HG02642 (cell line): ENCODE data around the gene ZSCAN22.
"Not testable (repeated sequence)": the region's sequence is repeated elsewhere in the genome, so short reads cannot be mapped to it uniquely, and the experiment has no call there.

ENCODE experiments used
- ATAC-seq: cut with Tn5 transposase; IDR thresholded peaks from one replicate; pipeline ENCODE4 v1.9.1; 2021; ENCODE audit warnings: mild to moderate bottlenecking; ENCODE audit not compliant: unreplicated experiment, poor library complexity

Gene ZSCAN22

GRCh38 chr19:58317476-58318072 is 9.2 kb upstream of the ZSCAN22 start:
- no peak for ATAC-seq

GRCh38 chr19:58318297-58318696 is 8.5 kb upstream of the ZSCAN22 start:
- no peak for ATAC-seq

- ATAC-seq: no peak
Observed at GRCh38 chr19:58319241-58319640, 7.6 kb upstream of the ZSCAN22 start.

GRCh38 chr19:58325311-58326022 is 1.3 kb upstream of the ZSCAN22 start:
- ATAC-seq: no peak

GRCh38 chr19:58326501-58326913 is 287 bp upstream of the ZSCAN22 start:
- peak; percentile 1 for ATAC-seq

GRCh38 chr19:58328999-58329398 is 2.2 kb downstream of the ZSCAN22 start:
- no peak for ATAC-seq

GRCh38 chr19:58330458-58330857 is 3.7 kb downstream of the ZSCAN22 start:
- ATAC-seq: no peak

- no peak for ATAC-seq
Observed at GRCh38 chr19:58332697-58333096, 5.9 kb downstream of the ZSCAN22 start.

- ATAC-seq: no peak
Observed at GRCh38 chr19:58334691-58335249, 8.0 kb downstream of the ZSCAN22 start.

GRCh38 chr19:58335630-58336029 is 8.8 kb downstream of the ZSCAN22 start:
- ATAC-seq: no peak

- ATAC-seq: no peak
Observed at GRCh38 chr19:58336216-58336615, 9.4 kb downstream of the ZSCAN22 start.

- no peak for ATAC-seq
Observed at GRCh38 chr19:58336820-58337219, 10.0 kb downstream of the ZSCAN22 start.

GRCh38 chr19:58338336-58338735 is 11.5 kb downstream of the ZSCAN22 start:
- no peak for ATAC-seq

- no peak for ATAC-seq
Observed at GRCh38 chr19:58338825-58339558, 12.2 kb downstream of the ZSCAN22 start.

- no peak for ATAC-seq
Observed at GRCh38 chr19:58345558-58345957, 18.8 kb downstream of the ZSCAN22 start.

- peak; percentile 89 for ATAC-seq
Observed at GRCh38 chr19:58346961-58347929, 20.5 kb downstream of the ZSCAN22 start.

- not testable (repeated sequence) for ATAC-seq
Observed at GRCh38 chr19:58348080-58348479, 21.3 kb downstream of the ZSCAN22 start.

GRCh38 chr19:58349590-58349989 is 22.8 kb downstream of the ZSCAN22 start:
- no peak for ATAC-seq

- no peak for ATAC-seq
Observed at GRCh38 chr19:58350001-58350861, 23.4 kb downstream of the ZSCAN22 start.
